ENCODE data around the gene TCOF1.
"Not testable (repeated sequence)": the region's sequence is repeated elsewhere in the genome, so short reads cannot be mapped to it uniquely, and the experiment has no call there.

Gene TCOF1

DNA sequence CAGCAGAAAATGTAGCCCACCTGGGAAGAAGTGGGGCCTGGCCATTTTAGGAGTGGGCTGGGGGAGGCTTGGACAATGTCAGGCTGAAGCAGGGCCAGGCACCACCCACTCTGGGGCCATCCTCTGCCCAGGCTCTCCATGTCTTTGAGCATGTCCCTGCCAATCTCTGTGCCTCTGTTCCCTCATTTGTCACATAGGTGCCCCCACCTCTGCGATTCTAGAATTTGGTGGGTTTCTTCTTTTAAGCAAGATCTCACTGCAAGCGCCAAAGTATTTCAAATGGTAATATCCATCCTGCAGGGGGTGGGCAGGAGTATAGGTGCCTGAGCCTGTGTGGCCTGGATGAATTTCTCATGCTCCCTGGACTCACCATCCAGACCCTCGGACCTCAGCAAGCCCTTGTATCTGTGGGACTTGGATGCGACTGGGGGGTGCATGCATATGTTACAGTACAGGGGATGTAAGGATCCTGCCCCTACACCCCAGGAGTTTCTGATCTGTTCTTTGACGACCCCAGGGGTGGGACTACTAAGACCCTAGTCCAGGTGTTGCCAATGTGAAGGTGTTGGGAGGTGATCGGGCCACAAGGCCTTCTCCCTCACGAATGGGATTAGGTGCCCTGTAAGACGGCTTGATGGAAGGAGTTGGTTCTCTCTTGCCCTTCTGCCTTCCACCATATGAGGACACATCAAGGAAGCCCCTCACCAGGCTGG, 50.9 kb downstream of the TCOF1 start:
- DNase-seq = no peak

DNA sequence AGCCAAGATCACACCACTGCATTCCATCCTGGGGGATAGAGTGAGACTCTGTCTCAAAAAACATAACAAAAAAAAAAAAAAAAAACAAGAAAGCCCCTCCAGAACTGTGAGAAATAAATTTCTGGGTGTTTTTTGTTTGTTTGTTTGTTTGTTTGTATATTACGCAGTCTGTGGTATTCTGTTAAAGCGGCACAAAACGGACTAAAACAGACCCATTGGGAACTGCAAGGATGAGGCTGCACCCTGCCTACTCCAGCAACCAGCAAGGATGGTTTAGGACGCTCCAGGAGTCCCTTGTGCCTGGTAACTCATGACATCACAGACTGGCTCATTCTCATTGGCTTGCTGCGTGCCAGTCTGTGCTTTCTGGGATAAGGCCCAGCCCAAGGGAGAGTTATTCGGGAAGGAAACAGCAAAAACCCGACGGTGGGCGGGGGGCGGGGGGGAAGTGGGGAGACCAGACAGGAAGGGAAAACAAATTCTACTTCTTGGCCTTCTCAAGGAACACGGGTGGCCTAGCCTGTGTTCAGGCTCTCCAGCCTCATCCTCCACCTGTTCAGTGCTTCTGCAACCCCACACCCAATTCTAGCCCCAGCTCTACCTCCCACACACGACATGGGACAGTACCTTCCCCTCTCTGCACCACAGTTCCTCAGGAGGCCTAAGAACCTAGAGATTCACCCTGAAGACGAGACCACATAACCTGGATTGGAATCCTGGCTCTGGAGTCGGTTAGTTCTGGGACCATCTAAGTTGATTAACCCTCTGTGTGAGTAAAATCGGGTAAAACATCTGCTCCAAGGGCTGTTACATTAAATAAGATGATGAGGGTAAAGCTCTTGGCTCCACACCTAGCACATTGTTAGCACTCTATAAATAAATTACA, 52.4 kb downstream of the TCOF1 start:
- DNase-seq = no peak

DNA sequence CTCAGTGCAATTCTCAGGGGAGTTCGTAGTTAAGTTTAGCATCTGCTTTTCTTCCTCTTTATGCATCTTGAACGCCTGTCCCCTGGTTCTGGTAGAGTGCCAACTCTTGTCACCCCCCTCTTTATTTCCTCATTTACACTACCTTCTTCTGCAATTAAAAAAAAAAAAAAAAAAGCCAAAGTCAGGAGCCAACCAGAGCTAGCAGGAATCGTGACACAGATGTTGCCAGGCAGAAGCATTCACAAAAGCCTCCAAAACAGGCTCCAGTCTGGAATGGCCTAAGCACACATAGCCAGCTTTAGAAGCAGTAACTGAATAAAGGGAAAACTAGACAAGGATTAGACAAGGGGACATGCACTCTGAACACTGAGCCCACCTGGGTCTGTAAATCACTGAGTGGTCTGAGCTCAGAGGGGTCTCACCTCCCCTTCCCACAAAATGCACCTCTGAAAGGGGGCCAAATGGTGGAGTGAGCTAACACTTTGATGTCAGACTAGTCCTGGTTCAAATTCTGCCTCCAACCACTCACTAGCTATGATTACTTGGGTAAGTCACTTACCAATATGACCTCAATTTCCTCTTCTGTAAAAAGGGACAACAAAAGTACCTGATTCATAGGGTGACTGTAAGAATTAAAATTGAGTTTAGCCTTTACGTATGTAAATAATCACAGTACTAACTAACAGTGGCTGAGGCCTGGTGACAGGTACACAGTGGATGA, 53.2 kb downstream of the TCOF1 start:
- DNase-seq = no peak

DNA sequence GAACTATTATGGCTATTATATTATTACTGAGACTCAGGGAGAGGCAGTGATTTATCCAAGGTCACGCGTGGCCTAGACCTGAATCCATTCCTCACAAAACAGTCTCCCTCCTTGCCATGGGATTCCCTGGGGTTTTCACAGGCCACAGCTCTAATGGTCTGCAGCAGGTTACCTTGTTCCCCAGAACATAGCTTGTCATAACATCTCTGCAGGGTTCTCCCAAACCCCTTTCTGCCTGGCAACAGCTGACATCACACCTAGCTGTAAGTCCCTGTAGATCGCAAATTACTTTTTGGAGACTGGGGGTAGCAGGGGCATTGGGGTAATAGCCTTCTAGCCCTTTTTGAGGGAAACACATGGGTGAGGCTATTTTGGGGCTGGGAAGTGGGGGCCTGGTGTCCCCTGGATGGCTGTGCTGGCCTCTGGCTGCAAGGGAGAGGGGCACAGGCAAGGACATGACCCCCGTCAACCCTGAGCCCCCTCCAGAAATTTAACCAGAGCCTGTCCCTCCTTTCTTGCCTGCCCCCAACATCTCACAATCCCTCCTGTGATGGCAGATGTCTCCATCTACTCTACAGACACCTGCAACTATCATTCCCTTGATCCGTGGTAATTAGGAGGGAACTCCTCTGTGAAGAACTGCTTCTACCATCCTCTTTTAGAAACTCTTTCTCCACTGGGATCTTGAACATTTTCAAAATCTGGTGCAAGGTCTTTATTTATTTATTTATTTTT, 53.9 kb downstream of the TCOF1 start:
- no peak for DNase-seq

DNA sequence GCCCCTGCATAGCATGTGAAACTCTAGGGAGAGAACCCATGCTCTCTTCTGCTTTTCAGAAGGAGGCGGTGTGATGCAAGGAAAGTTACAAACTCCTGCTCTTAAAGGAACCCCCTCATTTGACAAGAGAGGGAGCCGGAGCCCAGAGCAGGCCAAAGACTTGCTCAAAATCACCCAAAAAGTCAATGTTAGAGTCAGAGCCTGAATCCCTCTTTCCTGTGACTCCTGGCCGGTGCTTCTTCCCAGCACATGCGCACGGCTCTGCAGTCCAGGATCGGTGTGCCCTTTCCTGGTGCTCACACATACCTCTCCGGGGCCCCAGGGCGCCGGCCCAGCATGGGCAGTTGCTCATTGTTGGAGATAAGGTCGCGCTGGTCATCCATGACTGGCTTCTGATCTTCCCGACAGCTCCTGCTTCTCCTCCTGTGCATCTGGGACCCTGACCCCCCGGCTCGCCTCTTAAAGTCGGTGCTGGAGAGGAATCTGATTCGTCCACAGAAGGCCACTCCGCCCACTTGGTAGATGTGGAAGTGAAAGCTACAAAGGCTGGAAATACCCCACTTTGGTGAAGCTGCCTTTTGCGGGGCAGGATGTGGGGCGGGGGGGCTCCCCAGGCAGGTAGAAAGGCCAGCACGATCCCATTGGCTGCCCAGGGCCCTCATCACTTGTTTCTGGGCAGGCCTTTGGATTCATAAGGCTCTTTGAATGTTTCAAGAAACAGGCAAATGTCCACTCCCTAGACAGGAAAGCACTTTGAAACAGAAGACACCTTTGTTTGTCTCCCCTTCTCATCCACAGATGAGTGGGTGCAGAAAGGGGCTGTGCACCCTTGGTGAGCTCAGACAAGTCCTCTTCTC, 55.0 kb downstream of the TCOF1 start, which contains the start of gene CD74:
CD74 (minus strand) TSS at position 592 of the 857 bp plus-strand sequence; CDS start at position 431, 161 bp downstream.
- no peak for DNase-seq

DNA sequence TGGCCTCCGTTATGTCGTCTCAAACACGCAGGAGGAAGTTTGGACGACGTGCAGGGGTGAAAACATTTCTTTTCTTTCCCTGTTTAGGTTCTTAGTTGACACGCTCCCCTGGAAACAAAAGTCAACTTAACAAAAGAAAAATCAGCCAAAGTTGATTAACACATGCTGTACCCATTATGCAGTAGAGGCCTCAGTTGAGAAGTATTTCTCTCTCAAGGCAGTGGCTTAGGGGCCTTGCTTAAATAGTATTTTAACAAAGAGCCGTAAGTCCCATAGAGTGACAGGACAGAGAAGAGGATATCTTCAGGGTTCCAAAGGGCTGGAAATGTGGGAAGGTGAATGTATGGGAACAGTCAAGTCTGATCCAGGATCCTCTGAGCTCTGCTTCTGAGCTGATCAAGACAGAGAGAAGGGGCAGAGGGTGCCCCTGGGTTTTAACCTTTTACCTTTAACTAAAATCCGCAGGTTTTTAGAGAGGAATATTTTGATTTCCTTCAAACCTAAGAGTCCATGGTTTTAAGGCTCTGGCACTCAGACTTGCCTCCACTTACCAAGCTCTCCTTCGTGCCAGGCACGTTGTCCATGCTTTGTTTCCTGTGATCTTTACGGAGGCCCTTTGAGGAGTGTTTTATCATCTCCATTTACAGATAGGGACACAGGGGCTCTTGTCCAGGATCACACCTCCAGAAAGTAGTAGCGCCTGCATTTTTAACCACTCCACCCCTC, 55.8 kb downstream of the TCOF1 start:
- DNase-seq = no peak

DNA sequence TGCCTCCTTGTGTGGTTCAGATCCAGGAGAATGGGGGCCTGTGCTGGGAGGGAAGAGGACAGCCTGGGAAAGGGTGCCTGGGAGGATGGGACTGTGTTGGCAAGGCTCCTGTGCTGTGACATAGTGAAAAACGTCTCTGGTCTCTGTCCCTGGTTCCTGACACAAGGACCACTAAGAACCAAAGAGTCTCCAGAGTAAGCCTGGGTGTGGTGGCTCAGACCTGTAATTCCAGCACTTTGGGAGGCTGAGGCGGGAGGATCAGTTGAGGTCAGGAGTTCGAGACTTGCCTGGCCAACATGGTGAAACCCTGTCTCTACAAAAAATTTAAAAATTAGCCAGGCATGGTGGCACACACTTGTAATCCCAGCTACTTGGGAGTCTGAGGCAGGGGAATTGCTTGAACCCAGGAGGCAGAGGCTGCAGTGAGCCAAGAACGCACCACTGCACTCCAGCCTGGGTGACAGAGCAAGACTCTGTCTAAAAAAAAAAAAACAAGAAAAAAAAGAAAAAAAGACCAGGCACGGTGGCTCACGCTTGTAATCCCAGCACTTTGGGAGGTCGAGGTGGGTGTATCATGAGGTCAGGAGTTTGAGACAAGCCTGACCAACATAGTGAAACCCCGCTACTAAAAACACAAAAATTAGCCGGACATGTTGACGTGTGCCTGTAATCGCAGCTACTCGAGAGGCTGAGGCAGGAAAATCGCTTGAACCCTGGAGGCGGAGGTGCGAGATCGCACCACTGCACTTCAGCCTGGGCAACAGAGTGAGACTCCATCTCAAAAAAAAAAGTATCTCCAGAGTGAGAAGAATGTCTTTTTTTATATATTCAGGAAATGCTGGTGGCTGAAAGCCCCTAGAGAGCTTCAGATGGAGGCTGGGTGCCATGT, 56.6 kb downstream of the TCOF1 start:
- DNase-seq = not testable (repeated sequence)

DNA sequence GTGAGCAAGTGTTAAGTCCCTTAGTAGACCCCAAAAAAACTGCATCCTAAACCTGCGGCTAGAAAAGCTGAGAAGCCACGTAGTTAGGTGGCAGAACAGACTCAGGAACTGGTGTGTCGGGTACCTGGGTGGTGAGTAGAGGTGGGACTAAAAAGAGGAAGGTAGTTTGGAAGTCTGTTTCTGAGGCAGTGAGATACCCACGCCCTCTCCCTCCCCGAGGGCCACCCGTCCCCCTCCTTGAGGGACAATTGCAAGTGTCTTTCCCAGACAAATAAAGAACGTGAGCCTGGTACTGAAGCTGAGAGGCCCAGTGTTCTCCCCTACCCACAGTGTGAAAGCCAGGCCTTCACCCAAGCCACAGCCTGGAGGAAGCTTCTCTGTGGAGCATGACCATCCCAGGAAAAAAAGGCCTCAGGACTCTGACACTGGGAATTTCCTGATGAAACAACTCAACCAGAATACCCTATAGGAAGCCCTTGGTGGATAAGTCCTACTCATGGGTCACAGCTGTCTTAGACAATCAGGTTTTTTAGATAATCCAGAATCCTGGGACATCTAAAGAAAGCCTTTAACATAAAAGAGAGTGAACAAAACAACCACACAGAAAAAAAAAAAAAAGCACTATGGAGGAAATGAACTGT, 62.3 kb downstream of the TCOF1 start:
- DNase-seq = no peak

DNA sequence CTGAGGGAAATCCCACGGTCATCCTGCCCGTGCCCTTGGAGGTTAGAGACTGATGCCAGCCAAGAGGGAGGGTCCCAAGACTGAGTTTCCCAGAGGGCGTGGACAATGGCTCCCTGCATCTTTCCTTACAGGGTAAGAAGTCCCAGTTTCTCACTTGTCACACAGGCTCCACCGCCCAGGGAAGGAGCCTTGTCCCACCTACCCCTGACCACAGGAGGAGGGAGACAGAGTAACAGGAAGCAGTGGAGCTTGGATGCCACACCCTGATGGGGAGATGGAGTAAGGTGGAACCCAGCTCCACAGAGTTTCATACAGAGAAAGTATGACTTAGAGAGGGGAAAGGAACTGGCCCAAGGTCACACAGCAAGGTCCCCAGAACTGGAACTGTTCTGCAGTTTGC, 64.6 kb downstream of the TCOF1 start:
- no peak for DNase-seq

DNA sequence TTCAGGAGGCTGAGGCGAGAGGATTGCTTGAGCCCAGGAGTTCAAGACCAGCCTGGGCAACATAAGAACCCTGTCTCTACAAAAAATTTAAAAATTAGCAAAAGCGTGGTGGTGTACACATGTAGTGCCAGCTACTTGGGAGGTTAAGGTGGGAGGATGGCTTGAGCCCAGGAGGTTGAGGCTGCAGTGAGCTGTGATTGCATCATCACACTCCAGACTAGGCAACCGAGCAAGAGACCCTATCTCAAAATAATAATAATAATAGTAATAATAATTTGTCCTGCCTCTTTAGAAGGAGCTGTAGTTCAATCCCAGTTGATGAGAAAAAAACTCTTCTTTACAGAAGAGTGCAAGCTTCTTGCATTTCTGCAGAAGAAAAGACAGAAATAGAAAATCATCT, 65.3 kb downstream of the TCOF1 start:
- DNase-seq = no peak

DNA sequence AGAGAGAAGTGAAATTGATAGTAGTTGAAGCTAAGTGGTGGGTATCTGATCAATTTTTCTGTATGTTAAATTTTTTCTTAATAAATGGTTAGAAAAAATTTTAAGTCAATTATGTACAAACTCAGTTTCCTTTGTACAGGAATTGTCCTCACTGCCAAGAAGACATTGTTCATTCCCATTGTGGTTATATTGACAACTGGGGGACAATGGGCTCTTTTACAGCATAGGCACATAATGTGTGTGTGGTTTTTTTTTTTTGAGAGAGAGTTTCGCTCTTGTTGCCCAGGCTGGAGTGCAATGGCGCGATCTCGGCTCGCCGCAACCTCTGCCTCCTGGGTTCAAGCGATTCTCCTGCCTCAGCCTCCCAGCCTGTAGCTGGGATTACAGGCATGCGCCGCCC, 68.7 kb downstream of the TCOF1 start:
- not testable (repeated sequence) for DNase-seq

DNA sequence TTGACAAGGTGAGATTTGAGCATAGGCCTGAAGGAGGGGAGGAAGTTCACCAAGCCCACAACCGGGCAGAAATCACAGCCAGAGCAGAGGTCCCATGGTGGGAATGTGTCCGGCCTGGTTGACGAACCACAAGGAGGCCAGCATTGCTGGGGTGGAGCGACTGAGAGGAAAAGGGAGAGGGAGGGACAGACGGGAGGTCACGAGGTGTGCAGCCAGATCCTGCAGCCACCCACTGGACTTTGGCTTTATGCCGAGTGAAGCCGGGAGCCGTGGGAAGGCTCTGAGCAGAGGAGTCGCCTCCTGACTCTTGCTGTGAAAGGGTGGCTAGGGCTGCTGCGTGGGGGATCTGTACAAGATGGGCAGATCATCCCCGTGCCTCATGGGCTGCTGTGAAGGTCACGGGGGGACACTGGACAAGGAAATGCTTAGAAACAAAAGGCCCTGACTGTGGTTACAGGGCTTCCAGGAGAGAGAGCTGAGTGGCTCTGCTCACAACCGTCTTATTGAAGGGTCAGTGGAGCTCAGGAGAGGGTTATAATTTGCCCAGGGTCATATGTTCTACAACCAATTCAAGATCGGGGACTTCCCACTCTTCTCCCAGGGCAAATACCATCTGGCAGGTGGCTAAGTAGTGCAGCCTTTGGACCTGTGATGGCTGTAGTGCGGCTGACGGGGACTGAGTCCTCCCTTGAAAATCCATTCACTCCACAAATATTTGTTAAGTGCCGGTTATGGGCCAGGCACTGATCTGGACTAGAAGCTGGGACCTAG, 70.8 kb downstream of the TCOF1 start:
- DNase-seq = no peak

DNA sequence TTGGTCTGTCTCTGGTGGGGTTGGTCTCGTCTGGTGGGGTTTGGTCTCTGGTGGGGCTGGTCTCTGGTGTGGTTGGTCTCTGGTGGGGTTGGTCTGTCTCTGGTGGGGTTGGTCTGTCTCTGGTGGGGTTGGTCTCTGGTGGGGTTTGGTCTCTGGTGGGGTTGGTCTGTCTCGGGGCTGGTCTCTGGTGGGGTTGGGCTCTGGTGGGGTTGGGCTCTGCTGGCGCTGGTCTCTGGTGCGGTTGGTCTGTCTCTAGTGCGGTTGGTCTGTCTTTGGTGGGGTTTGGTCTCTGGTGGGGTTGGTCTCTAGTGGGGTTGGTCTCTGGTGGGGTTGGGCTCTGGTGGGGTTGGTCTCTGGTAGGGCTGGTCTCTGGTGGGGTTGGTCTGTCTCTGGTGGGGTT, 71.5 kb downstream of the TCOF1 start:
- DNase-seq = no peak

DNA sequence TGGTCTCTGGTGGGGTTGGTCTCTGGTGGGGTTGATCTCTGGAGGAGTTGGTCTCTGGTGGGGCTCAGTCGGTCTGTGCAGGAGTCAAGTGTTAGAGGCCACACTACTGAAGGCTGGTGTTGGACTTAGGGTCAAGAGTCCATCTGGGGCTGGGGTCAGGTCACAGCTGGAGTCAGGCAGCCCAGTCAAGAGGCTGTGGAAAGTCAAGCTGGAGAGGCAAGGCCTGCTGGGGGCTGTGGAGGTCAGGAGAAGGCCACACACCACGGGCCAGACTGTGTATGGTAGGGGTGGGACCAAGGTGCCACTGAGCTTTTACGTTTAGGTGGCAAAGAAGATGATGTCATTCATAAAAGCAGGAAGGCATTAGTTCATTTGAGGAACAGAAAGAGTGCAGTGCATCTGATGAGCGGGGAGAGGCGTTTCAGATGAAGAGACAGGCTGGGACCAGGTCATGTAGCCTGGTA, 71.9 kb downstream of the TCOF1 start:
- DNase-seq = no peak

DNA sequence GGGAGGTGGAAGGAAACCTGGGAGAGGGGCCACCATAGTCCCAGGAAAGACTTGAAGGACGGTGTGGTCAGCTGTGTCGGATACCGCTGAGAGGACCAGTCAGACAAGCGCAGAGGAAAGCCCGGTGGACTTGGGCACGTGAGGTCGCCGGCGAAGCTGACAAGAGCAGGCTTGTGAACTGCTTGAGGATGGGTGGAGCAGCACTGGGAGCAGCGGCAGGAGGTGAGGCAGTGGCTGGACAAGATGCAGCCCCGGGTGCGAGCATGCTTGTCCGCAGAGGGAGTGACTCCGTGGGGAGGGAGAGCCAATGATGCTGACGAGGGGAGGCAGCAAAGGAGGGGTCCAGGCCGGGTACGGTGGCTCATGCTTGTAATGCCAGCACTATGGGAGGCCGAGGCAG, 73.6 kb downstream of the TCOF1 start:
- no peak for DNase-seq

DNA sequence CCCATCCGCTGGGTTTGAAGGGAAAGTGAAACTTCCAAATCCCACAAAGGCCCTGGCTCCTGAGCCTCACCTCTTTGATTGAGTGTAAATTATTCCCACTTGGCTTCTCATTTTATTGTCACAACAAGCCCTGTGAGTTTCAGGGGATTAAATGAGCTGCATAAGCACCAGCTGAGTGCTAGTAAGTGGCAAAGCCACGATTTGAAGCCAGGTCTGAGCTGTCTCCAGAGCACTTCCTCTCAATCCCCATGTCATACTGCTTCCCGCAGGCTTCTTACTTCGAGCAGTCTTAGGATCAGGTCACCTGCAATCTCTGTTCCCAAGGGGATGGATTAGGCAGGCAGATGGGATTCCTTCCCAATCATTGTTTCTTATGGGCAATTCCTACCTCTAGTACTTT, 74.1 kb downstream of the TCOF1 start:
- DNase-seq = no peak

DNA sequence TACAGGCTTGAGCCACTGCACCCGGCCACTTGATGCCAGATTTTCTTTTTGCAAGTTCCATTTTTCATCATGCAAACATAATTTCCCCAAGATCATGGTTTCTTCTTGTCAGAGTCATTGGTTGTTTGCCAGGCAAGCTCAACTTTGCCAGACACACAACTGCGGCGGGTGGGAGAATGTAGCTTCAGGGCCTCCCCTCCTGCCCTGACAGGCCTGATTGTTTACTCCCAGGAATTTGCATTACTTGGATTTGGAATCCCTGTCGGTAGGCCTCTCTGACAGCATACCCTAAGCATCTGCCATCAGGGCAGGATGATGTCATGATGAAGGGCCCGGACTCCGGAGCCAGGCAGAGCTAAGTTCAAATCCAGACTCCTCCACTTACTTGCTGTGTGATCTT, 77.0 kb downstream of the TCOF1 start:
- DNase-seq = no peak

DNA sequence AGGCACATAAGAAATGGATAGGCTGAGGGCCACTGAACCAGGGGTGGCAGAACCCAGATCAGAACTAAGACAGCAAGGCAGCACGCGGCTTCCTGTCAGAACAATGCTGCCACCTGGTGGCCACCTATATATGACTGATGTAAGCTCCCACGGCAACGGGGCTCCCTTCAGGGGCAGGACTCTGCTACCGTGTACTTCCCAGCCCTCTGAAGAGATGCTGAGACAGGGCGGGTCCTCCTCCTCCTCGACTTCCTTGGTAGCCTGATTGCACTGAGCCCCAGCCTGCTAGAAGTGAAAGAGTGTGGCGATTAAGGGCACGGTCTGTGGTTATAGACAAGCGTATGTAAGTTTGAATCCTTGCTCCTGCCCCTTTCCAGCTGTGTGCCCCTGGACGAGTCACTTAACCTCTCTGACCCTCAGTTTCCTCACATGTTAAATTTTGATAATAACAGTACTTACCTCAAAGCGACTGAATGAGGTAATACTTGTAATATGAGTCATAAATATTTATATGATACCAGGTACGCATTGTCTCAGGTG, 78.7 kb downstream of the TCOF1 start:
- no peak for DNase-seq

All from NCI-H1417 treated with DMSO at 0.1 percent for 48 hours (cell line).